HepG2 (cell line): ENCODE data around the gene ADAMTS16. TPM values are rescaled to one million over a fixed set of nuclear protein-coding genes. Genes with fewer than 3 reads are reported as not detected.

ENCODE experiments used
- ATF1 ChIP-seq: IDR thresholded peaks from 2 replicates; pipeline ENCODE4 v1.6.1; 2016; ENCODE audit warnings: mild to moderate bottlenecking, control low read depth
- CBX2 ChIP-seq, 2 experiments: fragments of 200-600 bp in 1 of 2; sonication (generic); formaldehyde crosslinking in 1 of 2; IDR thresholded peaks; 2 replicates each; pipeline versions ENCODE4 v1.7.0 to v1.8.1; 2018 to 2022; ENCODE audit warnings: low read depth in 2 of 2, low read length in 1 of 2, mild to moderate bottlenecking in 1 of 2, missing genetic modification reagents in 1 of 2
- CEBPB ChIP-seq: IDR thresholded peaks from 2 replicates; pipeline ENCODE4 v1.6.1; 2011; ENCODE audit warnings: low read depth, low read length, improper control_type of control experiment, borderline replicate concordance
- DPF2 ChIP-seq: sonication (generic); formaldehyde crosslinking; IDR thresholded peaks from 2 replicates; pipeline ENCODE4 v1.4.0; 2020; ENCODE audit warnings: mild to moderate bottlenecking, low read depth, missing genetic modification reagents, borderline replicate concordance
- GATA4 ChIP-seq: sonication (generic); IDR thresholded peaks from 2 replicates; pipeline ENCODE4 v1.6.1; 2016; ENCODE audit warnings: antibody characterized with exemption, low read depth, borderline replicate concordance
- NFKBIZ ChIP-seq: IDR thresholded peaks from 2 replicates; pipeline ENCODE4 v1.6.1; 2018; ENCODE audit warnings: missing genetic modification reagents, missing compliant biosample characterization
- TBP ChIP-seq: sonication (generic); formaldehyde crosslinking; IDR thresholded peaks from 2 replicates; pipeline ENCODE4 v1.5.0; 2020; ENCODE audit warnings: missing genetic modification reagents
- ZFAT ChIP-seq: sonication (generic); formaldehyde crosslinking; conservative IDR thresholded peaks from 2 replicates; pipeline ENCODE4 v1.8.1; 2023; ENCODE audit warnings: missing genetic modification reagents, inconsistent platforms
- ZNF160 ChIP-seq: sonication (generic); formaldehyde crosslinking; IDR thresholded peaks from 2 replicates; pipeline ENCODE4 v1.8.0; 2022; ENCODE audit warnings: mild to moderate bottlenecking, inconsistent platforms, missing genetic modification reagents
- ZNF234 ChIP-seq: sonication (generic); formaldehyde crosslinking; conservative IDR thresholded peaks from 2 replicates; pipeline ENCODE4 v1.5.1; 2020; ENCODE audit warnings: mild to moderate bottlenecking, missing genetic modification reagents
- polyA plus RNA-seq, 8 experiments: library from polyadenylated mRNA; depleted of rRNA in 3 of 8; stranded (reverse) in 7 of 8; unstranded in 1 of 8; fragments of >200 nt; fragmentation: Illumina TruSeq in 4 of 8; extraction: Trizol in 4 of 8; gene quantifications; 2 replicates each; pipeline versions ENCODE4 v1.2.1 to v1.2.3, GENCODE V29; 2011 to 2016; ENCODE audit warnings: low read depth in 4 of 8, missing spikeins in 1 of 8, mixed read lengths in 1 of 8; ENCODE audit not compliant: insufficient read depth in 1 of 8
- total RNA-seq, 5 experiments: library from RNA; depleted of rRNA; stranded (reverse); fragments of >200 nt; fragmentation: Illumina TruSeq; extraction: Trizol; gene quantifications; 2 replicates each; pipeline ENCODE4 v1.2.3, GENCODE V29; 2016; ENCODE audit warnings: low read depth in 1 of 5
- TF ChIP-seq, protein P1 (sequence below): sonication (generic); formaldehyde crosslinking; IDR thresholded peaks from 2 replicates; pipeline ENCODE4 v1.5.0; 2020; ENCODE audit warnings: missing genetic modification reagents, mild to moderate bottlenecking, borderline replicate concordance
- TF ChIP-seq, protein P2 (sequence below): IDR thresholded peaks from 2 replicates; pipeline ENCODE4 v1.6.1; 2012; ENCODE audit warnings: inconsistent platforms
- TF ChIP-seq, protein P3 (sequence below): sonication (generic); formaldehyde crosslinking; conservative IDR thresholded peaks from 2 replicates; pipeline ENCODE4 v1.8.0; 2022; ENCODE audit warnings: missing genetic modification reagents
- TF ChIP-seq, protein P4 (sequence below): sonication (generic); formaldehyde crosslinking; IDR thresholded peaks from 2 replicates; pipeline ENCODE4 v1.5.1; 2020; ENCODE audit warnings: mild to moderate bottlenecking, missing genetic modification reagents, borderline replicate concordance
- TF ChIP-seq, protein P5 (sequence below): sonication (generic); formaldehyde crosslinking; IDR thresholded peaks from 2 replicates; pipeline ENCODE4 v1.4.0; 2020; ENCODE audit warnings: missing genetic modification reagents, mild to moderate bottlenecking, borderline replicate concordance

Gene ADAMTS16
- total and polyA plus RNA-seq, 2 of the 13 experiments (the other 11 are each of a cell fraction or from before 2014, with no cell fraction given), result 0.02 to 0.03 TPM

DNA sequence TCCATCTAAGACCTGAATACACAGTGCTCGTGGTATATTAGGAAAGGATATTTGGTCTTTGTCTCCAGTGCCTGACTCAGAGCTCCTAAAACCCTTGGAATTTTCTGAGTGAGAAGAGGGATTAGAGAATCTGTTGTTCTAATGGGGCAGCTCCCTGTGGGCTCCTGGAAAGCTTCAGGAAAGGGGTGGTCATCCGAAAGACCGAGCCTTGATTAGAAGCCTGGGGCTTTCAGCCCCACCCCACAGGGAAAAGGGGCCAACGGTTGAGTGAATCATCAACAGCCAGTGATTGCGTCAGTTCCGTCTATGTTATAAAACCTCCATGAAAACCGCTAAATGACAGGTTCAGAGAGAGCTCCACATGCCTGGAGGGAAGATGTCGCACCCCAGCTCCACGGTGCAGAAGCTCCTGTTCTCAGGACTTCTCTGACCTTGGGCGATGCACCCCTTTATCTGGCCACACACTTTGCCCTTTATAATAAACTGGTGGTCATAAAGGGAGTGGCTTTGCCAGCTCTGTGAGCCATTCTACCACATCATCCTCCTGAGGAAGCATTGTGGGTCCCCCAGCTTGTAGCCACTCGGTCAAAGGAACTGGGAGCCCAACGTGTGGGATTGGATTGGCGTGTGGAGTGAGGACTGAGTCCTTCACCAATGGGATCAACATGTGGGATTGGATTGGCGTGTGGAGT lies 211.3 kb downstream of the ADAMTS16 start (continued):
- TF ChIP-seq, protein P1, sequence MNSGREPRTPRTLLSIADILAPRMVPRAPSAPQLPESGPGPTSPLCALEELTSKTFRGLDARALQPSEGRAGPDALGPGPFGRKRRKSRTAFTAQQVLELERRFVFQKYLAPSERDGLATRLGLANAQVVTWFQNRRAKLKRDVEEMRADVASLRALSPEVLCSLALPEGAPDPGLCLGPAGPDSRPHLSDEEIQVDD (CRISPR knock-in tag), result no peak
- no peak for TF ChIP-seq ZNF160 (CRISPR knock-in tag)
- TF ChIP-seq ZNF234 (CRISPR knock-in tag), result no peak
- TF ChIP-seq, protein P2, sequence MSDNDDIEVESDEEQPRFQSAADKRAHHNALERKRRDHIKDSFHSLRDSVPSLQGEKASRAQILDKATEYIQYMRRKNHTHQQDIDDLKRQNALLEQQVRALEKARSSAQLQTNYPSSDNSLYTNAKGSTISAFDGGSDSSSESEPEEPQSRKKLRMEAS, result peak; percentile 80
- TF ChIP-seq, protein P3, sequence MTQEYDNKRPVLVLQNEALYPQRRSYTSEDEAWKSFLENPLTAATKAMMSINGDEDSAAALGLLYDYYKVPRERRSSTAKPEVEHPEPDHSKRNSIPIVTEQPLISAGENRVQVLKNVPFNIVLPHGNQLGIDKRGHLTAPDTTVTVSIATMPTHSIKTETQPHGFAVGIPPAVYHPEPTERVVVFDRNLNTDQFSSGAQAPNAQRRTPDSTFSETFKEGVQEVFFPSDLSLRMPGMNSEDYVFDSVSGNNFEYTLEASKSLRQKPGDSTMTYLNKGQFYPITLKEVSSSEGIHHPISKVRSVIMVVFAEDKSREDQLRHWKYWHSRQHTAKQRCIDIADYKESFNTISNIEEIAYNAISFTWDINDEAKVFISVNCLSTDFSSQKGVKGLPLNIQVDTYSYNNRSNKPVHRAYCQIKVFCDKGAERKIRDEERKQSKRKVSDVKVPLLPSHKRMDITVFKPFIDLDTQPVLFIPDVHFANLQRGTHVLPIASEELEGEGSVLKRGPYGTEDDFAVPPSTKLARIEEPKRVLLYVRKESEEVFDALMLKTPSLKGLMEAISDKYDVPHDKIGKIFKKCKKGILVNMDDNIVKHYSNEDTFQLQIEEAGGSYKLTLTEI (CRISPR knock-in tag), result no peak
- TF ChIP-seq NFKBIZ (CRISPR knock-in tag), result no peak
- no peak for TF ChIP-seq CBX2 (IDR thresholded peaks at IDR 0.05; ENCODE audit: low read depth, low read length)
- TF ChIP-seq CBX2 (CRISPR knock-in tag; IDR thresholded peaks at IDR 0.05; ENCODE audit: low read depth), result no peak
- TF ChIP-seq ATF1 (CRISPR knock-in tag), result no peak
- no peak for TF ChIP-seq TBP (CRISPR knock-in tag)
- TF ChIP-seq ZFAT (CRISPR knock-in tag), result no peak
- TF ChIP-seq CEBPB, result peak; percentile 93
- no peak; the same call in 1 of the 2 replicates for TF ChIP-seq GATA4
- TF ChIP-seq, protein P4, sequence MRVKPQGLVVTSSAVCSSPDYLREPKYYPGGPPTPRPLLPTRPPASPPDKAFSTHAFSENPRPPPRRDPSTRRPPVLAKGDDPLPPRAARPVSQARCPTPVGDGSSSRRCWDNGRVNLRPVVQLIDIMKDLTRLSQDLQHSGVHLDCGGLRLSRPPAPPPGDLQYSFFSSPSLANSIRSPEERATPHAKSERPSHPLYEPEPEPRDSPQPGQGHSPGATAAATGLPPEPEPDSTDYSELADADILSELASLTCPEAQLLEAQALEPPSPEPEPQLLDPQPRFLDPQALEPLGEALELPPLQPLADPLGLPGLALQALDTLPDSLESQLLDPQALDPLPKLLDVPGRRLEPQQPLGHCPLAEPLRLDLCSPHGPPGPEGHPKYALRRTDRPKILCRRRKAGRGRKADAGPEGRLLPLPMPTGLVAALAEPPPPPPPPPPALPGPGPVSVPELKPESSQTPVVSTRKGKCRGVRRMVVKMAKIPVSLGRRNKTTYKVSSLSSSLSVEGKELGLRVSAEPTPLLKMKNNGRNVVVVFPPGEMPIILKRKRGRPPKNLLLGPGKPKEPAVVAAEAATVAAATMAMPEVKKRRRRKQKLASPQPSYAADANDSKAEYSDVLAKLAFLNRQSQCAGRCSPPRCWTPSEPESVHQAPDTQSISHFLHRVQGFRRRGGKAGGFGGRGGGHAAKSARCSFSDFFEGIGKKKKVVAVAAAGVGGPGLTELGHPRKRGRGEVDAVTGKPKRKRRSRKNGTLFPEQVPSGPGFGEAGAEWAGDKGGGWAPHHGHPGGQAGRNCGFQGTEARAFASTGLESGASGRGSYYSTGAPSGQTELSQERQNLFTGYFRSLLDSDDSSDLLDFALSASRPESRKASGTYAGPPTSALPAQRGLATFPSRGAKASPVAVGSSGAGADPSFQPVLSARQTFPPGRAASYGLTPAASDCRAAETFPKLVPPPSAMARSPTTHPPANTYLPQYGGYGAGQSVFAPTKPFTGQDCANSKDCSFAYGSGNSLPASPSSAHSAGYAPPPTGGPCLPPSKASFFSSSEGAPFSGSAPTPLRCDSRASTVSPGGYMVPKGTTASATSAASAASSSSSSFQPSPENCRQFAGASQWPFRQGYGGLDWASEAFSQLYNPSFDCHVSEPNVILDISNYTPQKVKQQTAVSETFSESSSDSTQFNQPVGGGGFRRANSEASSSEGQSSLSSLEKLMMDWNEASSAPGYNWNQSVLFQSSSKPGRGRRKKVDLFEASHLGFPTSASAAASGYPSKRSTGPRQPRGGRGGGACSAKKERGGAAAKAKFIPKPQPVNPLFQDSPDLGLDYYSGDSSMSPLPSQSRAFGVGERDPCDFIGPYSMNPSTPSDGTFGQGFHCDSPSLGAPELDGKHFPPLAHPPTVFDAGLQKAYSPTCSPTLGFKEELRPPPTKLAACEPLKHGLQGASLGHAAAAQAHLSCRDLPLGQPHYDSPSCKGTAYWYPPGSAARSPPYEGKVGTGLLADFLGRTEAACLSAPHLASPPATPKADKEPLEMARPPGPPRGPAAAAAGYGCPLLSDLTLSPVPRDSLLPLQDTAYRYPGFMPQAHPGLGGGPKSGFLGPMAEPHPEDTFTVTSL (CRISPR knock-in tag), result peak; percentile 45; the same call in 1 of the 2 replicates
- TF ChIP-seq, protein P5, sequence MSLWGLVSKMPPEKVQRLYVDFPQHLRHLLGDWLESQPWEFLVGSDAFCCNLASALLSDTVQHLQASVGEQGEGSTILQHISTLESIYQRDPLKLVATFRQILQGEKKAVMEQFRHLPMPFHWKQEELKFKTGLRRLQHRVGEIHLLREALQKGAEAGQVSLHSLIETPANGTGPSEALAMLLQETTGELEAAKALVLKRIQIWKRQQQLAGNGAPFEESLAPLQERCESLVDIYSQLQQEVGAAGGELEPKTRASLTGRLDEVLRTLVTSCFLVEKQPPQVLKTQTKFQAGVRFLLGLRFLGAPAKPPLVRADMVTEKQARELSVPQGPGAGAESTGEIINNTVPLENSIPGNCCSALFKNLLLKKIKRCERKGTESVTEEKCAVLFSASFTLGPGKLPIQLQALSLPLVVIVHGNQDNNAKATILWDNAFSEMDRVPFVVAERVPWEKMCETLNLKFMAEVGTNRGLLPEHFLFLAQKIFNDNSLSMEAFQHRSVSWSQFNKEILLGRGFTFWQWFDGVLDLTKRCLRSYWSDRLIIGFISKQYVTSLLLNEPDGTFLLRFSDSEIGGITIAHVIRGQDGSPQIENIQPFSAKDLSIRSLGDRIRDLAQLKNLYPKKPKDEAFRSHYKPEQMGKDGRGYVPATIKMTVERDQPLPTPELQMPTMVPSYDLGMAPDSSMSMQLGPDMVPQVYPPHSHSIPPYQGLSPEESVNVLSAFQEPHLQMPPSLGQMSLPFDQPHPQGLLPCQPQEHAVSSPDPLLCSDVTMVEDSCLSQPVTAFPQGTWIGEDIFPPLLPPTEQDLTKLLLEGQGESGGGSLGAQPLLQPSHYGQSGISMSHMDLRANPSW (CRISPR knock-in tag), result no peak
- no peak for TF ChIP-seq DPF2 (CRISPR knock-in tag)
